Tibial nerve (tissue), 4 donors: ENCODE data around the gene DOCK2.

Experiments used
- EP300 ChIP-seq, 2 donors: sonication (generic); formaldehyde crosslinking; IDR thresholded peaks; one replicate each; pipeline ENCODE4 v1.6.1; 2017; ENCODE audit warnings: antibody characterized with exemption in 2 of 2, mild to moderate bottlenecking in 1 of 2
- POLR2A ChIP-seq, 2 donors: fragments of 450-650 bp; IDR thresholded peaks; one replicate each; pipeline ENCODE4 v1.6.1; 2017; ENCODE audit warnings: antibody characterized with exemption in 2 of 2, mild to moderate bottlenecking in 2 of 2, moderate library complexity in 2 of 2
- TF ChIP-seq, protein P1 (sequence below), 5 experiments: fragments of 200-600 bp in 3 of 5; fragments of 450-650 bp in 2 of 5; sonication (generic) in 3 of 5; IDR thresholded peaks; one replicate each; pipeline ENCODE4 v1.5.1; 2016 to 2019; ENCODE audit warnings: antibody characterized with exemption in 5 of 5, mild to moderate bottlenecking in 3 of 5, moderate library complexity in 2 of 5

DNA sequence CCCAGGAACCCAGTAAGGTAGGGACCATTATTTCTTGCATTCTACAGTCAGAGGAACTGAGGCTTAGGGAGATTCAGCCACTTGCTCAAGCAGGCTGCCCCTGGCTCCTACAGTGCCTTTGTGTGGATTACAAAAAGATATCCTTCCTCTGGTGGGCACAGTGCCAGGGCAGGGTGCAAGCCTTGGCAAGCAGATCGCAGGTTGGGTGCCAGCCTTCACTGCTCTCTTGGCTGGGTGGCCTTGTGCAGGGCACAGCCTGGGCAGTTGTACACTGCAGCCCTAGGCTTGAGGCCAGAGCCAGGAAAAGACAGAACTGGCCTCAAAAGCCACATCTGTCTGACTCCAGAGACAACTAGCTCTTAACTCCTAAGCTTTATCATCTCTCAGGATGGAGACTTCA, 15.0 kb downstream of the DOCK2 start:
- TF ChIP-seq, protein P1, sequence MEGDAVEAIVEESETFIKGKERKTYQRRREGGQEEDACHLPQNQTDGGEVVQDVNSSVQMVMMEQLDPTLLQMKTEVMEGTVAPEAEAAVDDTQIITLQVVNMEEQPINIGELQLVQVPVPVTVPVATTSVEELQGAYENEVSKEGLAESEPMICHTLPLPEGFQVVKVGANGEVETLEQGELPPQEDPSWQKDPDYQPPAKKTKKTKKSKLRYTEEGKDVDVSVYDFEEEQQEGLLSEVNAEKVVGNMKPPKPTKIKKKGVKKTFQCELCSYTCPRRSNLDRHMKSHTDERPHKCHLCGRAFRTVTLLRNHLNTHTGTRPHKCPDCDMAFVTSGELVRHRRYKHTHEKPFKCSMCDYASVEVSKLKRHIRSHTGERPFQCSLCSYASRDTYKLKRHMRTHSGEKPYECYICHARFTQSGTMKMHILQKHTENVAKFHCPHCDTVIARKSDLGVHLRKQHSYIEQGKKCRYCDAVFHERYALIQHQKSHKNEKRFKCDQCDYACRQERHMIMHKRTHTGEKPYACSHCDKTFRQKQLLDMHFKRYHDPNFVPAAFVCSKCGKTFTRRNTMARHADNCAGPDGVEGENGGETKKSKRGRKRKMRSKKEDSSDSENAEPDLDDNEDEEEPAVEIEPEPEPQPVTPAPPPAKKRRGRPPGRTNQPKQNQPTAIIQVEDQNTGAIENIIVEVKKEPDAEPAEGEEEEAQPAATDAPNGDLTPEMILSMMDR (IDR thresholded peaks at IDR 0.05), result no peak
- TF ChIP-seq EP300 (IDR thresholded peaks at IDR 0.05) (no peak), POLR2A (IDR thresholded peaks at IDR 0.05) (no peak)
